Islet precursor cell (in vitro differentiated cells): Measurements from ENCODE around the gene ZNF304.
"Not testable (repeated sequence)": the region's sequence is repeated elsewhere in the genome, so short reads cannot be mapped to it uniquely, and the experiment has no call there.

Experiments
- DNase-seq: peaks from one replicate; pipeline ENCODE4 v3.0.0-alpha.2; 2018

The ZNF304 gene

DNA sequence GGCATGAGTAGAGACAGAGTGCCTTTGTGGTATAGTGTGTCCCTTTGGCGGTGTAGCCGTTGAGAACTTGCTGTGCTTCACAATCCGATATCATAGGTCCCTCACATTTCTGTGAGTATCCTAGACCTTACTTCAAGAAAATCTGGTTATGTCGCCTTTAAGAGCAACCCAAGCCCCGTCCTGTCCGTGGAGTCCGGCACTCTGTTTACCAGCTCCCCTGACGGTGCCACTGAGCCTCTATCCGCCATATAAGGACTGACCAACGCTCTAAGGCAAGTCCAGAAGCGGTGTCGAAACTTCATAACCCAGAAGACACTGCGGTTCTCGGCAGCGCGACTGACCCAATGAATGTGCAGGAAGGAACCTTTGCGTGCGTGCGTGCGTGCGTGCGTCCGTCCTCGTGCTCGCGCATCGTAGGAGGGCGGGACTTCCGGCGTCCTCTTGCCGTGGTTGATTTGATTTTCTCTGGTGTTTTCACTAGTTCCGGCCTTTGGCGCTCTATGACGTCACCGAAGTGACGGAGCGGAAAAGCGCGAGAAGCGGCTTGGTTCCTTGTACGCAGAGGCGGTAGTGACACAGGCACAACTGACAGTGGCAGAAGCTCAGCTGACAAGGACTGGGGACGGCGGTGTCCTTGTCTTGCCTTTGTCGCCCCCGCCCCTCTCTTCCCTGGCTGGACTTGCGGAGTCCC lies 12.1 kb downstream of the ZNF304 start, which contains the start of the genes TRAPPC2B and ZNF547:
Gene TRAPPC2B (plus strand): TSS at position 555 of the 691 bp plus-strand sequence. CDS start 1,283 bp downstream, outside the sequence.
Gene ZNF547 (plus strand): TSS at position 555 of the 691 bp plus-strand sequence. CDS start 5,005 bp downstream, outside the sequence.
- peak; percentile 100 for DNase-seq

DNA sequence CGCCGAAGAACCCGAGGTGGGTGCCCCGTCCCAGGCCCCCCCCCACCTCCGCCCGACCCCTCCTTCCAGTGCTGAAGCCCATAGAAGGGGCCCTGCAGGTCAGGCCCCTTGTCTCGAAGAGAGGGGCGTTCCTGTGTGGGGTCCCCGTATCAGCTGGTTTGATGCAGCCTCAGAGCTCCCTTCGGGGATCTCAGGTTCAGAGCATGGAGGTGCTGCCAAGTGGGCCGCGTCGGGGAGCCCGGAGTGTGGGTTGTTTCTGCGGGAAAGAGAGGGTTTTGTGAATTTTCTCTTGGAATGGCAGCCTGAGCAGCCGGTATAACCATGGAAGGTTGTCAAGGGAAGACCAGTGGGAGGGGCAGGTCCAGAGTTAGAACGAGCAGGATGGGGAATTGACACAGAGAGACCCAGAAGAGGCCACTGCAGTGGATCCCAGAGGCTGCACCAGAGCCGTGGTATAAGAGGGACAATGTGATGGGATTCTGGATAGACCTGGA lies 12.7 kb downstream of the ZNF304 start:
- DNase-seq, result no peak

DNA sequence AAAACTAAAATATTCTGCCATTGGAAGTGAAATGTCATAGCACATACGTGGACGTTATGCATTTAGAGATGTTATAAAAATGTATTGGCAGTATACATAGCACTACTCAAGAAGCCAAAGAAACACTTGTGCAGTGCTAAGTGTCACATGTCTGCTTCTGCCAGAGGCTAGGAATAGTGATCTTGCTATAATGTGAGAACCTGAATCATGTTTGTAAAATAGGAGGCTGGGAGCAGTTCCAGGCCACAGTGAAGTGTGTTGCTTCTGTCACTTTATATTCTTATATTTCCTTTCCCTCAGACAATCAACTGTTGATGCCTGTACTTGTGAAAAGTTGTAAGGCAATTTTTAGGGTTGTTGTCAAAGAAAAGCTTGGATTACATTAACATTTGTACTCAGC lies 15.7 kb downstream of the ZNF304 start:
- no peak for DNase-seq

DNA sequence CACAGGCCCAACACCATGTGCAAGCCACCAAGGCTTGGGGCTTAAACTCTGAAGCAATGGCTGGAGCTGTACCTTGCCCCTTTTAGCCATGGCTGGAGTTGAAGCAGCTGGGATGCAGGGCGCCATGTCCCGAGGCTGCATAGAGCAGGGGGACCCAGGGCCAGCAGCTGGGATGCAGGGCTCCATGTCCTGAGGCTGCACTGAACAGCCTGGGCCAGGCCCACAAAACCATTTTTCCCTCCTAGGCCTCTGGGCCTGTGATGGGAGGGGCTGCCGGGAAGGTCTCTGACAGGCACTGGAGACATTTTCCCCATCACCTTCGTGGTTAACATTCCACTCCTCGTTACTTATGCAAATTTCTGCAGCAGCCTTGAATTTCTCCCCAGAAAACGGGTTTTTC lies 23.1 kb downstream of the ZNF304 start:
- no peak for DNase-seq

DNA sequence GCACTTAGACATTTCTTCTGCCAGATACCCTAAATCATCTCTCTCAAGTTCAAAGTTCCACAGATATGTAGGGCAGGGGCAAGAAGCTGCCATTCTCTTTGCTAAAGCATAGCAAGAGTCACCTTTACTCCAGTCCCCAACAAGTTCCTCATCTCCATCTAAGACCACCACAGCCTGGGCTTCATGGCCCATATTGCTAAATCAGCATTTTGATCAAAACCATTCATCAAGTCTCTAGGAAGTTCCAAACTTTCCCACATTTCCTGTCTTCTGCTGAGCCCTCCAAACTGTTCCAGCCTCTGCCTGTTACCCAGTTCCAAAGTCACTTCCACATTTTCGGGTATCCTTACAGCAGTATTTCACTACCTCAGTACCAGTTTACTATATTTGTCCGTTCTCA lies 23.6 kb downstream of the ZNF304 start:
- DNase-seq, result not testable (repeated sequence)

DNA sequence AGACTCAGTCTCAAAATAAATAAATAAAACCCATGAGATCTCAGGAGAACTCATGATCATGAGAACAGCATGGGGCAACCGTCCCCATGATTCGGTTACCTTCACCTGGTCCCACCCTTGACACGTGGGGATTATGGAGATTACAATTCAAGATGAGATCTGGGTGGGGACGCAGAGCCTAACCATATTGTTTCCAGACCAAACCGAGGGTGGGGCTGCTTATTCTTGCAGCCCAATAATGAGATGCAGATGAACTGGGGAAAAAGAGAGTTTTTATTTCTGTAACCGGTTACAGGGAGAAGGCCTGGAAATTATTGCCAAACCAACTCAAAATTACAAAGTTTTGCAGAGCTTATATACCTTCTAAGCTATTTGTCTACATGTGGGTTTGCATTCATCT lies 25.1 kb downstream of the ZNF304 start:
- no peak for DNase-seq

DNA sequence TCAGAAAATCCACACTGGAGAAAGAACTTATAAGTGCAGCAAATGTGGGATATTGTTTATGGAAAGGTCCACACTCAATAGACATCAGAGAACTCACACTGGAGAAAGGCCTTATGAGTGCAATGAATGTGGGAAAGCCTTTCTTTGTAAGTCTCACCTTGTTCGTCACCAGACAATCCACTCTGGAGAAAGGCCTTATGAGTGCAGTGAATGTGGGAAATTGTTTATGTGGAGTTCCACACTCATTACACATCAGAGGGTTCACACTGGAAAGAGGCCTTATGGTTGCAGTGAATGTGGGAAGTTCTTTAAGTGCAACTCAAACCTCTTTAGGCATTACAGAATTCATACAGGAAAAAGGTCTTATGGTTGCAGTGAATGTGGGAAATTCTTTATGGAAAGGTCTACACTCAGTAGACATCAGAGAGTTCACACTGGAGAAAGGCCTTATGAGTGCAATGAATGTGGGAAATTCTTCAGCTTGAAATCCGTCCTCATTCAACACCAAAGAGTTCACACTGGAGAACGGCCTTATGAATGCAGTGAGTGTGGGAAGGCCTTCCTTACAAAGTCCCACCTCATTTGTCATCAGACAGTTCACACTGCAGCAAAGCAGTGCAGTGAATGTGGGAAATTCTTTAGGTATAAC lies 26.6 kb downstream of the ZNF304 start:
- DNase-seq, result no peak

DNA sequence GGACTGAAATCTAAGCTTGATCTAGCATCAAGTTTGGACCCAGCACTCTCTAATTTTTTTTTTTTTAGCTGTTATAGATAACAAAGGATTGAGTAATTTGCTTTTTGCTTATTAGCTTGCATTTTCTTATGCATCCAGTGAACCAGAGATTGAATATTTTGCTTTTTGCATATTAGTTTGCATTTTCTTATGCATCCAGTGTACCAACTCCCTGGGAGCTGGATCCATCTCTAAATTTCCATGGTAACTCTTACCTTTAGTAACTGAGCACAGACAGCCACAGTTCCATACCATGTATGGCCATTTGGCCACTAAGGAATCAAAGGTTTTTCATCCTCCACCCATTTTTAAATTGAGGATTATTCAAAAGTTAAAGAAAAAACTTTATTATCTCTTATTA lies 29.9 kb downstream of the ZNF304 start:
- no peak for DNase-seq

DNA sequence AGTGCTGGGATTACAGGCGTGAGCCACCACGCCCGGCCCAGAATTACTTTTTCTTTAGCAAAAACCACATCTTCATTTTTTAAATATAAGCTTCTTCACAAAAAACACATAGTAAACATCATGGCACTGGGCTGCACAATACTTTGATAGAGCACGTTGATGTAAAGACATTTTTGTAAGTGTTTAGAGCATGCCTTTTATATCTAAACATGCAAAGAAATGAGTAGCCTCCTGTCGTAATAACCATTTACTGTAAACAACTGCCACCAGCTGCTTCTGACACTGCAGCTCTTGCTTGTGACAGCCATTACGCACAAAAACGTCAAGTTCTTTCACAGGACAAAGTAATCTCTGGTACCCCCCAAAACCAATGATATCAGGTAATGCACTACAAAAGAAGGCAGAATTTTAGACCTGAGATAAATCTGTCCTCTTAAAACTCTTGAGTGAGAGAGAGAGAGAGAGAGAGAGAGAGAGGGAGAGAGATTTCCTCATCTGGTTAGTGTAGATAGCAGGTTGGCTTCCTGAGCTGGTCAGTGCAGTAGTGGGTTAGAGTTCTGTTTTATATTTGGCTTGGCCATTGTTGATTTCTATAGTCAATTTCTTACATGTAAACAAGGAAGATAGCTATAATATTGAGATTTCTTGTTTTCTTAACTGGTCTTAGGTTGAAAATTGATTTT lies 31.9 kb downstream of the ZNF304 start:
- DNase-seq, result no peak

DNA sequence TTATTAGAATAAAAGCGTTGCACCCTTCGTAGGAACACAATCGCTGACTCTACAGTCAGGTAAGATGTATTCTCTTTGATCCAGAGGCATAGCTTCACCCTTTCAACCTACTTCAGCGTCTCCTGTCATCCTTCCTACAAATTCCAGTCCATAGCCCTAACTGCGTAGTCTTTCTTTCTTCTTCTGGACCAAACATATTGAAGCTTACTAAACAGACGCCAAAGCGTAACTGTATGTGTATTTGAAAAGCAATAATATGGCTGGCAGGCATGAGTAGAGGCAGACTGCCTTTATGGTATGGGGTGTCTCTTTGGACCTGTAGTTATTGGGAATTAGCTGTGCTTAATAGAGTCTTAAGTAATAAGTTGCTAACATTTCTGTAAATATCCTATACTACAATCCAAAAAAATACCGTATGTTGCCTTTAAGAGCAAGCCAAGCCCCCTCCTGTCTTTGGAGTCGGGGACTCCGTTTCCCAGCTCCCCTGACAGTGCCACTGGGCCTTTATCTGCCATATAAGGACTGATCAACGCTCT lies 38.2 kb downstream of the ZNF304 start:
- DNase-seq, result no peak

DNA sequence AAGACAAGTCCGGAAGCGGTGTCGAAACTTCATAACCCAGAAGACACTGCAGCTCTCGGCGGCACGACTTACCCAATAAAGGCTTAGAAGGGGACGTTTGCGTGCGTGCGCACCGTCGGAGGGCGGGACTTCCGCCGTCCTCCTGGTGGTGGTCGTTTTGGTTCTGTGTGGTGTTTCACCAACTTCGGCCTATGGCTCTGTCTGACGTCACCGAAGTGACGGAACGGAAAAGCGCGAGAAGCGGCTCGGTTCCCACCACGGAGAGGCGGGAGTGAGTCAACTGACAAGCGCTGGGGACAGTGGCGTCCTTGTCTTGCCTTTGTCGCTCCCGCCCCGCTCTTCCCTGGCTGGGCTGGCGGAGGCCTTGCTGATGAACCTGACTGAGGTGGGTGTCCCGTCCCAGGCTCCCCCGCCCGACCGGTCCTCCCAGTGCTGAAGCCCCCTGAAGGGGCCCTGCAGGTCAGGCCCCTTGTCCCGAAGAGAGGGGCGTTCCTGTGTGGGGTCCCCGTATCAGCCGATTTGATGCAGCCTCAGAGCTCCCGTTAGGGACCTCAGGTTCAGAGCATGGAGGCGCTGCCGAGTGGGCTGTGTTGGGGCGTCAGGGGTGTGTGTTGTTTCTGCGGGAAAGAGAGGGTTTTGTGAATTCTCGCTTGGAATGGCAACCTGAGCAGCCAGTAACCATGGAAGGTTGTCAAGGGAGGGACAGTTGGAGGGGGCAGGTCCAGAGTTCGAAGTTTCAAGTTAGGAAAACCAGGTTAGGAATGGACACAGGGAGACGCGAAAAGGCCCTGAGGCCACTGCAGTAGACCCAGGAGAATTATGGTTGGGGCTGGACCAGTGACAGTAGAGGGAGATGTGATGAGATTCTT lies 38.9 kb downstream of the ZNF304 start, which contains the start of gene ZNF548:
Gene ZNF548 (plus strand): TSS at position 125 of the 869 bp plus-strand sequence. CDS start 246 bp downstream, at position 371.
- peak; percentile 100 for DNase-seq

DNA sequence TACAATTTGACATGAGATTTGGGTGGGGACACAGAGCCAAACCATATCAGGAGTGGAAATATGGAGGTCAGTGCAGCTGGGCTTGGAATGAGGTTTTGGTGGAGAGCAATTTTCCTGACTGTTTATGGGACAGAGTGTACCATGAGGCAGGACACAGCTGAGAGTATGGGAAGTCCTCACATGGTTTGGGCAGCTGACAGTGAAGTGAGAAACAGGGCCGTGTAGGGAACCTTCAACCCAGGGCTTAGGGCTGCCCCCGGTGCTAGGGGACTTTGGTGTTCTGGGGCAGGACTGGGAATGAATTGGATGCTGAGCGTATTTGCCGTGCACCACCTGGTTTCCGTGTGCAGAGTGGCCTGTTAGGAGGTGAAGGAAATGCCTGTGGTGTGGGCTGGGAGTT lies 44.6 kb downstream of the ZNF304 start:
- DNase-seq, result no peak

DNA sequence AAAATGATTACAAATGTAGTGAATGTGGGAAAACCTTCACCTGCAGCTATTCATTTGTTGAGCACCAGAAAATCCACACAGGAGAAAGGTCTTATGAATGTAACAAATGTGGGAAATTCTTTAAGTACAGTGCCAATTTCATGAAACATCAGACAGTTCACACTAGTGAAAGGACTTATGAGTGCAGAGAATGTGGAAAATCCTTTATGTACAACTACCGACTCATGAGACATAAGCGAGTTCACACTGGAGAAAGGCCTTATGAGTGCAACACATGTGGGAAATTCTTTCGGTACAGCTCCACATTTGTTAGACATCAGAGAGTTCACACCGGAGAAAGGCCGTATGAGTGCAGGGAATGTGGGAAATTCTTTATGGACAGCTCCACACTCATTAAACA lies 47.8 kb downstream of the ZNF304 start:
- DNase-seq, result no peak

DNA sequence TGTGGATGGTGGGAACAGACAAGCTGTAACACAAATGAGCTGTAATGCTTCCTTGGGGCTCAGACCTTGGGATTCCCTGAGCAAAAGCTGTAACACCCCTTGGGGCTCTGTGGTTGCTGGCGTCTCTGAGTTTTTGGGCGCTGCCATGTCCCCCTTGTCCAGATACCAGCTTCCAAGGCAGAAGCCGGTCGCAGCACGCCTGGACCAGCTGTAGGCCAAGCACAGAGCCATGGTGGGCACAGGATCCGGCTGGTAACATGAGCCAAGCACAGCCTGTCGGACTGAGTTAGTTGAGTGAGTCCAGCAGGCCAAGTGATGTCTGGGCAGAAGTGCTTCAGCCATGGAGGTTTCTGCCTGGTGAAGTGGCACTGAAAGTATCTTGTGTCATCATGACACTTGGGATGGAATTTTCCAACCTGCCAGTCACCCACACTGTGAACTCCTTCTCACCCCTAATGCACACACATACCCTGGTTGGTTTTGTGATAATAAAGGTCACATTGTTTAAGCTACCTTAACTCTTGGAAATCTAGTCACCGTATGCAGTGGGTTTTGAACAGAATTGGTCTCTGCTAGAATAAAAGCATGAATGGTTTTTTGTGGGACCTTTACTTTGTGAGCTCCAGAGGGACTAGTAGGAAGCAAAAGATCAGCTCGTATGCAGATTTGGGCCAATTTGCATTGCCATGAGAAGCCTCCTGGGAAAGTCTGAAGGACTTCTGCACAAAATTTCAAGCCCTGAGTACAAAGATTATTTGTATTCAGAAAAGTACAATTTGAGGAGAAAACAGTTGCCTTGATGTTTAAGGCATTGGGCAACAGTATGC lies 52.9 kb downstream of the ZNF304 start:
- DNase-seq, result no peak

DNA sequence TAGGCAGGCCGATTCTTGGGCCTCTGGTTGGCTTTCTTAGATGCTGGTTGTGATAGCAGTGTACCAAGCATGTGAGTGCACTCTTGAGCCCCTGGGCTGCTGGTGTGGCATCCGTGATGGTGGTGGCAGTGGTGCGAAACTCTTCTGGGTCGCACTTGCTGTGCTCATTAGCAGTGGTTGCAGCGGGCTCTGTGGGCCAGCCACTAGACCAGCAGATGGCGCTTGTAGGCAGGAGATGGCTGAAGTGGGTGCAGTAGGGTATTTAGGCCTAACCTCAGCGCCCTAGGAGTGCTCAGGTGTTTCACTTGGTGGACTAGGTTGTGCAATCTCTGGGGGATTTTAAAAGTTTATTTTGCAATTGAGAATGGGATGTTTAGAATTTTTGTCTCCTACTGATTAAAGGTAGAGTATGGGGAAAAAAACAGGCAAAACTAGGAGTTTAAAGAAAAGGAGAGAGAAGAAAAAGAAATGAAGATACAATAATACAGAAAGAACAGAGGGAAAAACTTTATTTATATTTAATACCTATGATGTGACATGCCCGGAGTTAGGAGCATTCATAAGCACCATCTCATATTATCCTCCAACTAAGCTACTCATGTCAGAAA lies 55.5 kb downstream of the ZNF304 start:
- DNase-seq, result peak; percentile 89
